ENCODE data around the gene UST.
"Not testable (repeated sequence)": the region's sequence is repeated elsewhere in the genome, so short reads cannot be mapped to it uniquely, and the experiment has no call there.

Gene UST

DNA sequence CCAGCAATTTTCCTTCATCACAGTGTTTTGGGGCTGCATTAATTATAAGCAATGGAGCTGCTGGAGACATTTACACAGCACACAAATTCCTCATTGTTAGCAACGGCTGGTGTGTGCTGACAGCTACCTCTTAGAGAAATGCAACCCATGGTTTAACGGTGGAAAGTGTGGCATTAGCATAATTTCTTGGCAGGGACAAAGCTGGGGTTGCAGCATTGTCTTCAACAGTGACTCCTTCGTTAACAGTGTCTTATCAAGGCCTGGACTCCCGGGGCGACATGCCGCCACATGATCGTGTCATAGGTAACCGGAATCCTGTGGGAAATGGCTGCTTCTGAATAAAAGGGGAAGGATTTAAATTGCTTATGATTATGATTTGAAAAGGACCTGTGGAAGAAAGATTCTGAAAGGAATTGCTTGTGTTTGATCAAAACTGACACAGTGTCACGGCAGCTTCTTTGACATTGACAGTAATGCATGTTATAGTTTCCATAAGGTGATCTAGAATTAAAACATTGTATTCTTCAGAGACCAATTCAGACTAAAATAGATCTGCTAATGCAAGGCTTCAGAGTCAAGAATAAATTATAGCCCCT, 128.0 kb downstream of the UST start:
- DNase-seq, result no peak

DNA sequence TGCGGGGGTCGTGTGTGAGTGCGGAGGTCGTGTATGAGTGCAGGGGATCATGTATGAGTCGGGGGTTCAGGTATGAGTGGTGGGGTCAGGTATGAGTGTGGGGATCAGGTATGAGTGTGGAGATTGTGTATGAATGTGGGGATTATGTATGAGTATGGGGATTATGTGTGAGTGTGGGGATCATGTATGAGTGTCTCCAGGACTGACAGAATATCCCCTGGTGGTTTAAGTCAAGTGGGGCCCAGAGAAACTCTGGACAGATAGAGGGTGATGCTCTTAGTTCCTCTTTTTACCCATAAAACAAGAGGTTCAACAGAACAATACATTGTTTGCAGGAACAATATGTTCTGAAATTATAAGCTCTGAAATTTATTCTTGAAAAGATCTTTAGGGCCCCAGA, 131.9 kb downstream of the UST start:
- no peak for DNase-seq

DNA sequence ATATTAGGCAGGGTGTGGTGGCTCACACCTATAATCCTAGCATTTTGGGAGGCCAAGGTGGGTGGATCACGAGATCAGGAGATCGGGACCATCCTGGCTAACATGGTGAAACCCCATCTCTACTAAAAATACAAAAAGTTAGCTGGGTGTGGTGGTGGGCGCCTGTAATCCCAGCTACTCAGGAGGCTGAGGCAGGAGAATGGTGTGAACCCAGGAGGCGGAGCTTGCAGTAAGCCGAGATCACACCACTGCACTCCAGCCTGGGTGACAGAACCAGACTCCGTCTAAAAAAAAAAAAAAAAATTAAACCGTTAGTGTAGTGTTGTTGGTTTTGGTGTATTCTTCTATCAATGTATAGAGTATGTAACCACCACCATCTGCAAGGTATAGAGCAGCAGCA, 133.9 kb downstream of the UST start:
- not testable (repeated sequence) for DNase-seq

DNA sequence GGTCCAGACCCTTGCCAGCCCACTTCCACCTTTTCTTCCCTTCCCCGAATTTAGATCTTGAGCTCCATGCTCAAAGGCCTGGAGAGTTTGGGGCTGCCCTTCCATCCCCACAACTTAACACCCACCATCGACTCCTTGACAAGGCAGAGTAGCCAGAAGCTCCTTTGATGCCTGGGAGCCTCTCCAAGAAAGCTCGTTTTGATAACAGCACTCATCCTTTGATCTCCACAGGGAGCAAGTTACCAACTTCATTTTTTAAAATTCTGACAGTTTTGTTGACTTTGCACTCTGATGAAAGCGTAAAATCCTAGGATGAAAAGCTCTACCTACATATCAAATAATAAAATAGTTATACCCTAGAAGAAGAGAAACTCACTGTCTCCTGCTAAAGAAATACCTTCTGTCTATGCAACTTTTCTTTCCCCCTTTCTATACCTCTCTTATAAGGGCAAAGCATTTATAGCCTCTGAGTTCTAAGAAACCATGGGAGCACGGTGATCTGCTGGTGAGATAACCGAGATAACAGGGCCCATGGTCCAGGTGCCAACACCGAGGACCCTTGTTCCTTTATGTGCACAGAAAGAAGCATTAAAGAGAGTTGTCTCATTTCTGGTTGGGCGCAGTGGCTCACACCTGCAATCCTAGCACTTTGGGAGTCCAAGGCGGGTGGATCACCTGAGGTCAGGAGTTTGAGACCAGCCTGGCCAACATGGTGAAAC, 134.9 kb downstream of the UST start:
- DNase-seq, result no peak

DNA sequence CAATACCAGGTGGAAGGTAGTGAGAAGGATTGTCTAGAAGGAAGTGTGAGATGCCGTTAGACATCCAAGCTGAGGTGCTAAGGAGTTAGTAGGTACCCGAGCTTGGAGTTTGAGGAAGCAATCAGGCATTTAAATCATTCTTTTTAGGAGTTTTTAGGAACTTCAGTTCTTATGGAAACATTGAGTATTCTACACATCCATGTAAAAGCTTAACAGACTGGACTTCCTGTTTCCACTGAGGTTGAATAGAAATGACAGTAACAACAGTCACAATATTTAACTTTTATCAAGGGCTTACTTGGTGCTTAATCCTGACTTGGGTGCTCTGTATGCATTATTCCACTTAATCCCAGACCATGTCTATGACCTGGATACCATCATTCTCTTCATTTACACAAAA, 136.4 kb downstream of the UST start:
- no peak for DNase-seq

DNA sequence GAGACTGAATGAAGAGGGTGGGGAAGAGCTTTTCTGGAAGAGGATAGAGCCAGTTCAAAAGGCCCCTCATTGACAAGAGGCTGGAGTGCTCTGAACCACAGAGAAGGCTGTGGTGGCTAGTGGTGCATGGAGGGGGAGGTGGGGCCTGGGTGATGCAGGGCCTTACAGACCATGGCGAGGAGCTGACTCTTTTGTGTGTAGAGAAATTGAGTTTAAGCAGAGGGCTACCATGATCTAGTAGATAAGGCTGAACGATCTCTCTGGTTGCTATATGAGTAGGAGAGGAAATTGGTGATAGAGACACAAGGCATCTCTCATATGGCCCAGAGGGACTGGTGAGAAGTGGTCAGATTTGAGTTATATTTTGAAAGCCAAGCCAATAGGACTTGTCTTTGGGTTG, 137.6 kb downstream of the UST start:
- no peak for DNase-seq

DNA sequence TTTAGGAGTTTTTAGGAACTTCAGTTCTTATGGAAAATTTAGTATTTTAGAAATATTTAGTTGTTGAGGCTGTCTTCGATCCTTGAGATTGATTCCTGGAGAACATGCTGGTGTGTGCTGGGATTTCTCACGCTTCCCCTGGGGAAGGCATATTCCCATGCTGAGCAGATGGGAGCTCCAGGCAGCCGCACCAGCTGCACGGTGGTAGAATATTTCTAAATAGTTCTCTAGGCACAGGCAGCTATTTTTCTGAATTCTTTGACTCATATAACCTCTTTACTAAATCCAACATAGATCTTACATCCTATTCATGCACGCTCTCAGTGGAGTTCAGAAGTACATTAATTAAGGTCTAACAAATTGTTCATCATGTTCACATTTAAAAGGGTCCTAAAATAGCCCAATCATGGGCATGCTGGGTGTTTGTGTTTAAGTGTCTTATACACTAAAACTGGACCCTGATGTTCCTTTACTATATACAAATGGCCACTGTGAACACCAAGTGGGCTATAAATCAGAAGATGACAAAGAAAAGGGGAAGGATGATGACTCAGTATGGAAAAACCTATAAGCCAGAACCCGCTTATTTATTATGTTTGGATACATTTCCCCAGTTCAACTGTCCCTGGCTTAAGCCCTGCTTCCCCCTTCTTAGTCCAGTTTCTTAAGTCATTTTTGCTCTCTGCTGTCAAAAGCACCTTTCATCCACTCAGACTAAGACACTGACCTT, 138.5 kb downstream of the UST start:
- no peak for DNase-seq

DNA sequence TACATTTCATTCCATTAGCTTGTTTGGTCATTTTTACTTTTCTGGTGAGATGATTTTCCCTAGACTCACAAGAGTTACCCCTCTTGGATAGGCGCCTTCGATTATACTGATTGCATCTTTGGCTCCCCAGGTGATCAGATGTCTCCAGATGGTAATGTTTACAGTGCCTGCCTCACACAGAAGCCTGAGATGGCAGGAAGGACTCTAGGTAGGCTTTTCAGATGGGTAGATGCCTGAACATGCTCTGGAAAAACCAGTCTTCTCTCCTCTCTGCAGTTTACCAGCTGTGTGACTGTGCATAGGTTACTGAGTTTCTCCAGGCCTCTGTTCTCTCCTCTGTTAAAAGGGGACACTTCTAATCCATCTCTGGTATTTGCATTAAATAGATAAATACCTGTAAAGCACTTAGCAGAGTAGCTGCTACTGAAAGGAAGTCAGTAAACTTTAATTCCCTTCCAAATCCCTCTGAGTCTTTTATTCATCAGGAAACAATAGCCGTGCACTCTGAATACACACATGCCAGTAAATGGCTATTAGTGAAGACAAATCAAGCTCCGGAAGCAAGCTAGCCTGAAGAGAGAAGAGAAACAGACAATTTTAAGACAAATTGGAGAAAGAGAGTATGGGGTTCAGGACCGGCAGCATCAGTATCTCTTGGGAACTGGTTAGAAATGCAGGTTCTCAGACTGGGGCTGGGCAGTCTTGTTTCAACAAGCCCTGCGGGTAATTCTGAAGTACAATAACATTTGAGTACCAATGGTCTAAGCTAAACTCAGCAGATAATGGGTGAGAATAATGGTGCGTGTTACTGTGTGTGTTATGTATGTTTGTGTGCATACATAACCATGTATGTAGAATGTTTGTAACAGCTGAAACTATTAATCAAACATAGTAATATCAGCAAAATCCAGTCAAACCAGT, 139.4 kb downstream of the UST start:
- DNase-seq, result no peak

DNA sequence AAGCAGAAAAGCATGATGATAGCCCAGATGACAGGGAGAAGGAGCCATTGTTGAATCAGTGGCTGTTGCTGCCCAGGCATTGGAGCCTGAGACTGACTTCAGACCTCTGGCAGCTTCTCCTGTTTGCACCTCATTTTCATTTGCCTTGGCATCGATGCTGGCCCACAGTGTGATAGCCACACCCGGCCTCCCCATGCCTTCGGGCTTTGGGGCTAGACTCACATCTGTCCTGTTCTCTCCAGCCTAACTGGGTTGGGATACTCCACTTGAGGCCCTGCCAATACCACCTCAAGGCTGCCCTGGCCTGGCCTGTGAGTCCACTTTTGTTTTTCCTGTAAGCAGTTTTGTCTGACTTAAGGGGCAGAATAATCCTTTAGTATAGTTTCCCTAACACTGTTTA, 140.4 kb downstream of the UST start:
- no peak for DNase-seq

DNA sequence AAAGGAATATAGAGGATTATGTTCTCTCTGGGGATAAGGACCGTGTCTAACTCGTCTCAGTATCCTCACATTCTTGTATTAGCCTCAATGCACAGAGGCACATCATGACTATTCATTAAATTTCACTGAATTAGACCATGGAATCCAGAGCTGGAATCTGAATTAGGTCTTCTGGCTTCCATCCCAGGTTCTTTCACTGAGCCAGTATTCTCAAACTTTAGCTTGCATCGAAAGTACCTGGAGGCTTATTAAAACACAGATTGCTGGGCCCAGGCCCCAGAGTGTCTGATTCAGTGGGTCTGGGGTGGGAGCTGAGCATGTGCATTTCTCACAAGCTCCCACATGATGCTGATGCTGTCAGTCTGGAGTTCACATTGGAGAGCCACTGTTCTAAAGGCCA, 142.0 kb downstream of the UST start:
- no peak for DNase-seq

DNA sequence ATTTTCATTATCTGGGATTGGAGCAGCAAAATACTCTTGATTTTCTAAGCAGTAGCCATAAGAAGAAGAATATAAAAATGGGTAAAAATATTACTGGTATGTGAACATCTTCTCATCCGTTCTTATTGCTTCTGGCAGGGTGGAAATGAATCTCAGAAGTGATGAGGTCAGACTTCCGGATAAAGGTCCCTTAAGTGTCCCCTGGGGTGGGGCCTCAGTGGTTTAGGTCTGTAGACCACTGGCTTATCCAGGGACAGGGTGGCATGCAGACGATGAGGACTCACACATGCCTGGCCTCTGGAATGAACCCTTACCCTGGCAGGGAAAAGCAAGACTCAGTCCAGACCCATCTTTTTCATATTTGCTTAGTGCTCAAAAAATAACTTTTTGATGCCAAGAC, 143.3 kb downstream of the UST start:
- no peak for DNase-seq

DNA sequence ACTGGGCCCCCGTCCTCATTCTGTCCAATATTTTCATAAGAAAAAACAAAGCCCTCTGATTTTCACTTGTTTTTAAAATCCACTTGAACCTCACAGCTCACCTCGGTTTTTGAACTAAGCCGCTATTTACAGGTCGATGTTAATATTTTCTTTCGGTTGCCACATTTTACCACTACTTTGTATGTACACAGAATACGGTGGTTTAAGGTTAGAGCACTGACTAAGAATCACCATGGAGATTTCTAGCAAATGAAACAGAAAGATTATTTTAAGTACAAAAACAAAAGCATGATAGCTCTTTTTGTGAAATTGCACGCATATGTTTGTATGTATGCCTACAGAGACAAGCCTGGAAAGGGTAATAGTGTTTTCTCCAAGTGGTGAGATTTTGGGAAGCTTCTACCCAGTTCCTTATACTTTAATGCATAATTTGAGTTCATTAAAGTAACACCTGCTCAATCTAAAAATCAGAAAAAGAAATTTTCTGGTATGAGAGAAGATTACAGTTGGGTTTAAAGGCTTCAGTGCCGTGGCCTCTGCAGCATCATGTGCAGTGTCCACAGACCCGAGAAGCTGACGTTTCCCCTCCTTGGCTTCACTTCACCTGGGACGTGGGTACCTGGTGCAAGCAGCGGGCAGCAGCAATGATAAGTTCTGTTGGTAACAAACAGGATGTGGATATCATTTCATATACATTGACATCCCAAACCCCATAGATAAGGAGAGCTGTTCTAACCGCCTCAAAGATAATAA, 144.0 kb downstream of the UST start:
- no peak for DNase-seq

DNA sequence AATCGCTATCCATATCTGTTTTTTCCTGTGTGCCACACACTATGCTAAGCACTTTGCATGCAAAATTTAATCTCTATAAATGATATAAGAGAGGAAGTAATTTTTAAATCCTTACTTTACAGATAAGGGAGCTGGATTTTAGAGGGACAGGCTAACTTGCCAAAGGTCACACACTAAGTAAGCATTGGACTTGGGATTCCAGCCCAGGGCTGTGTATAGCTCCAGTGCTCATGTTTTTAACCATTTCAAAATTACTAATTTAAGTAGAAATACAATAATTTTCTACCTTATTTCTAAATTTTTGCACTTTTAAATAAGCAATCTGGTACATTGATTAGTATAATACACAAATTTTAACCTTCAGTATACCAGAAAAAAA, 144.6 kb downstream of the UST start:
- no peak for DNase-seq

DNA sequence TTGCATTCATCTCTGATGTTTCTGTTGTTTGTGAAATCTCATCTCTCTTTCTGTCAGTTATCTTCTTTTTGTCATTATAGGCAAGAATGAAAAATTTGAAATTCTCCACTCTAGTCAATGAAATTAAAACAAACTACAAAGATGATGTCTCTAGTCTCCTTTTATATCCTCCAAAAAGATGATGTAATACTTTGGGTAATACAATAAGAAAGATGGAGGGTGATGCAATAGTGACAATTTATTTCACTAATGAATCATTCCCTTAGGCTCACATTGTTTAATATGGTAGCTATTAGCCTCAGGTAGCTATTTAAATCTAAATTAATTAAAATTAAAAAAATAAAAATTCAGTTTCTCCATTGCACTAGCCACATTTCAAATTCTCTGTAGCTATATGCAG, 145.4 kb downstream of the UST start:
- no peak for DNase-seq

DNA sequence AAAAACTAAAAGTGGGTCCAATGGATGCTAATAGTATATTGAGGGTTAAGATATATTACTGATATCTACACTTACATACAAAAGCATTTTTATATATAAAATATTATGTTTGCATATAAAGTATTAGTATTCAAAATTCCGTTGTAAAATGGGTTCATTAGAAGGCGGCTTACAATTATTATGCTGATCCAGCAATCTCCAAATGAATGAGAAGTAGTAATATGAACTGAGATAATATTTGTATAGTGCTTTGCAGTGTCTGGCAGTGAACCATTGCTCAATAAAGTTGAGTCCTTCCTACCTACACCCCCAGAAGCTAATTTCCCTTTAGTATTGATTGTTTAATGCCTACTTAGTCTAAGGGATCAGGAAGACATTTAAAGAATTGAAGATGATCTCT, 146.2 kb downstream of the UST start:
- DNase-seq, result no peak

DNA sequence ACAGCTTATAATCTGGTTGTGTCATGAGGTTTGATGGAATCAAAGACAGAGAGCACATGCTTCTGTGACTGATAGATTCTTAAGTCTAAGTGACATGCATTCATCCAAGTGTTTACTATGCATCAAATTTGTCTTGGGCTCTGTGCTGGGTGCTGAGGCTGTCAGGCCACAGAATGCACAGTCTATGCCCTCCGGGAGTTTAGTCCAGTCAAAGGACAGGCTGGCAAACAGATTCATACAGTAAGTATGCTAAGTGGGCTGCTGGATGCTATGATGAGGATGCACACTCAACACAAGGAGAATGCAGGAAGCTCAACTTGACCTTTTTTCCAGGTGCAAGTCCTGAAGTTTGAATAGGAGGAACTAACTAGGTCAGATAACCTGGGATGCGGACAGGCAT, 146.7 kb downstream of the UST start:
- DNase-seq, result no peak

DNA sequence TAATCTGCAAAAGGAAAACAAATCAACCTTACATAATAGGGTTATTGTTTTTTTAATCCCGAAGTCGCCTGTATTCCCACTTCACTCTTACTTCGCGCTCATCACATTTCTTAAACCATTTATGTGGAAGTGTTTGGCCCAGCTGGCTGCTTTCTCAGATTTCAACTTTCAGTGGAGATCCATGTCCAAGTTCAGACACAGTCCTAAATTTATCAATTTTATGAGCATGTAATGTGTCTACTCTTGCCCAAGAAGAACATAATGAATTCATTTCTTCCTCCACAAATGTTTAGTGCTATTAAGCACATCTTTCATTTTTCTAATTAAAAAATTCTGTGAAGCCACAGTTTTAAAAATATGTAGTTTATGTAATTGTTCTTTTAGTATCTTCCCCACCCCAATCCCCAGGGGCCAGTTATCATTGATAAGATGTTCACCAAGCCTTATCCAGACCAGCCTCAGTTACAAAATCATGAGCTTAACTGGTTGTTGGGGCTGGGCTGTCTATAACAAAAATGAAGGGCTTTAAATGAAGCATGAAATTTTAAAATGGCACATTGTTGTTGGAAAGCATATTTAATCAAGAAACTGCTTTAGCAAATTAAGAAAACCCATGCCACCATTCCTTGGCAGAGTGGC, 151.7 kb downstream of the UST start:
- no peak for DNase-seq

DNA sequence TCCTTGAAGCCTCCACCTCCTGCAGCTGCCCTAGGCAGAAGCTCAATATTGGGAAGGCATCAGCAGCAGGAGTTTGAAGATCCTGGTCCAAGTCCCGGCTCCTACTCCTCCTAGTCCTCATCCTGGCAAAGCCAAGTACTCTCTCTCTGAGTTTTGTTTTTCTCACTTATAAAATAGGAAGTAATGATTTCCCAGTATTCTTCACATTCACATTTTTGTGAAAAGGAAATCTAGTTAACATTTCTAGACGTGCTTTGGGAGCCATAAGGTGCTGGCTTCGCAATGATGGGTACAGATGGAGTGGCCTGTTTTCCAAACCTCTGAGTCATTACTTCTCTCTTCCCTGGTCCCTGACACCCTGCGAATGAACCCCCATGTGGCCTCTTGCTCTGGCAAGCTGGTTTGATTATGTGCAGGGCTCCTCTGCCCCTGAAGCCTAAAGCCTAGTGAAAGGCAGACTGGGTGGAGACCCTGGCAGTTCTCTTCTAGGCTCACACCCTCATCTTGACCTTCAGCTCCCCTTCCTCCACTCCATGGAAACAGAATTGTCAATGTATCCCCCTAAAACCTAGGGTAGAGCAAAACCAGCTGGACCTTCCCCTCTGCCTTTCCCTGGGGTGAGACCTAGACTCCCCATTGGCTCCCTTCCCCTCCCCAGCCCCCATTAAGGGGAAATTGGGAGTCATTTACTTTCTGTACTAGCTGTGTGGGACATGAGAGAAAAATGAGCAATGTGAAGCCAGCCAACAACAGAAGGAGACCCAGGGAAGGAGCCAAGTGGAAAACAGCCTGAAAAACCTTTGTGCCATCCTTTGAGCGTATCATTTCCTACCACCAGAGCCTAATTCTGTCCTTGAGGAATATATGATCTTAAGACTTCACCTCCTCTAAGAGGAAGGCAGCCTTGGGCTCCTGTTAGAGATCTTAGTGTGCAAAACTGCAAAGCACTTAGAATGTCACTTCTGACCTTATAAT, 158.4 kb downstream of the UST start:
- DNase-seq, result no peak

DNA sequence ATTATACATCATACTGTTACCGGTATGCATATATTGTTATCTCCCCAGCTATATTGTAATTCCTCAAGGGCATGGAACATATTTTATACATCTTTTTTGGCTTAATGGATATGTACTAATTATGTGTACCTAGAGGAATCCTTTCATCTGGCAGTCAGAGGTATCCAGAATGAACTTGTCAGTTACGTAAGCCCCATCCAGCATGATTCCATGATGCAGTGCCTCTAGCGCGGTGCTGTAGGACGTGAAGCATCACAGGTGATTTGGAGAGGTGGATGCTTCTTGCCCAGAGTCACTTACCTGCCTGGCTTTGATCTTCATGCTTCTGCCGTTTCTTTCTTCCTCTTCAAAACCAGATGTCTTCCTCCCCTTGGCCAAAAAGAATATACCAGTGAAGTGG, 159.1 kb downstream of the UST start:
- no peak for DNase-seq

DNA sequence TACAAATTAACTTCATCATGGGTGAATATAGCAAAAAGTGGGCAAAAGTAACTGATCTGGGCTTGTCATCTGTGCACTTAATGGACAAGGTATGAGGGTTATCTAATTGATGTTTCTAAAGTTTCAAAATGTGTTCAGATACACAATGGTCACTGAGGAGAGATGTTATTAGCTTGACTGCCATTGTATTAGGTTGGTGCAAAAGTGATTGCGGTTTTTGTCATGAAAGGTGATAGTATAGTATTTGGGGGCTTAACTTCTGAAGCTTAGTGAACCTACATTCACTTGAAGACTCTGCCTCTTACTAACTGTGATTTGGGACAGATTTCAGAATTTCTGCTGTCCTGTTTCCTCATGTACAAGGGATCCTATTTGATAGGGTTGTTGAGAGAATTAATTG, 159.6 kb downstream of the UST start:
- no peak for DNase-seq

DNA sequence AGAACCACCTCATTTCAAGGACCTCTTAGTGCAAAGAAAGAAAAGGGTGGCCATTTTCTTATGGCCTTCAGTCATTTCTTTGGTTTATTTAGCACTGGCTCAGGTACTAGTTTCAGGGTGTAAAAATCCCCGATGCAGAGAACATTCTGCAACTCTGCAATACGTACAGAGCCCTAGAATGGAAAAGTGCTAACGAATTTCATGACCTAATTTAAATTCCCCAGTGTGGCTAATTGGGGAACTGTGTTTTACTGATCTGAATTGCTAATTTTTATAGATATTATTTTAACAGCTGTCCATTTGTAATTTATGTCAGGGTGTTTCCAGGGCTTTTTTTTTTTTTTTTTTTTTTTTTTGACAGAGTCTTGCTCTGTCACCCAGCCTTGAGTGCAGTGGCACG, 160.7 kb downstream of the UST start:
- no peak for DNase-seq
